Activated naive CD4-positive, alpha-beta T cell treated with anti-CD3 and anti-CD28 coated beads, Interleukin-2, amount 10 ng/mL, durations not matched to agents 7 days and 5 days (primary cell): Measurements from ENCODE around the gene KLHL29.

Experiments
- CTCF ChIA-PET: fragments of 350-600 bp; sonication (Branson Sonifier 250); formaldehyde crosslinking; loops from one replicate; lab custom pipeline; 2021; ENCODE audit warnings: antibody characterized with exemption; lab: Charles Lee
- DNase-seq: peaks from one replicate; pipeline ENCODE4 v3.0.0-alpha.2; 2020
- H3K27ac Mint-ChIP-seq: one replicate; pipeline ENCODE4 v1.8.0; 2021; ENCODE audit warnings: mild to moderate bottlenecking, moderate library complexity, mixed read lengths
- H3K27me3 Mint-ChIP-seq: one replicate; pipeline ENCODE4 v1.8.0; 2021; ENCODE audit warnings: mild to moderate bottlenecking, mixed read lengths
- H3K36me3 Mint-ChIP-seq: one replicate; pipeline ENCODE4 v1.8.0; 2021; ENCODE audit warnings: mixed read lengths
- H3K4me1 Mint-ChIP-seq: one replicate; pipeline ENCODE4 v1.8.0; 2021; ENCODE audit warnings: mixed read lengths
- H3K4me3 Mint-ChIP-seq: one replicate; pipeline ENCODE4 v1.8.0; 2021; ENCODE audit warnings: mild to moderate bottlenecking, moderate library complexity, mixed read lengths
- H3K9me3 Mint-ChIP-seq: one replicate; pipeline ENCODE4 v1.8.0; 2021; ENCODE audit warnings: mixed read lengths

Gene KLHL29

DNA sequence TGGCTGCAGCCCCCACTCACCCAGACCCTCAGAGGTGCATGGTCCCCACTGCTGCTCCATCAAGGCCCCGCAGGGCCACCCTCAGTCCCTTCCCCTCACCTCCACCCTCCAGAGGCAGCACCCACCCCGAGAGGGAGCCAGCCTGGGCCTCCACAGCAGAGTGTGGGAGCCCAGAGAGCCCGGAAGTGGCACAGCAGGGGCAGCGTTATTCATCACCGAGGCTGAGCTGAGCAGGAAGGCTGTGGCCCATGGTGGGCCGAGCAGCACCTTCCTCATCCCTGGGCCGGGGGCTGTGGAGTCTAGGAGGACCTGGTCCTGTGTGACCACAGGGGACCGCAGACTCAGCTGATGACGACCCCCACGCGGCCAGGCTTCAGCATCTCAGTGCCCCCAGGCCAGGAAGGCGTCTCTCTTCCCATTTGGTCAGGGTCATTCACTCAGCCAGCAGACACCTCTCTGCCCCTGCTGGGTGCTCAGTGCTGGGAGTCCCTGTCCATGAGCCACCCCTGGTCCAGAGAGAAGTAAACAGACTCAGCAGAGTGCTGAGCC is 283.9 kb downstream of the KLHL29 start:
- Mint-ChIP-seq H3K27me3 (peaks cover 5% of the 10 kb centered on the region), H3K27ac (no peak overlapping the region), H3K9me3 (no peaks in the 10 kb centered on the region), H3K36me3 (no peaks in the 10 kb centered on the region), H3K4me1 (no peaks in the 10 kb centered on the region), H3K4me3 (no peak overlapping the region)
- CTCF ChIA-PET, result interaction anchor here (1.0 kb wide), 1 partner anchor 10 kb away, joined by 3 read pairs; no protein-coding TSS in a partner anchor
- DNase-seq, result no peak

DNA sequence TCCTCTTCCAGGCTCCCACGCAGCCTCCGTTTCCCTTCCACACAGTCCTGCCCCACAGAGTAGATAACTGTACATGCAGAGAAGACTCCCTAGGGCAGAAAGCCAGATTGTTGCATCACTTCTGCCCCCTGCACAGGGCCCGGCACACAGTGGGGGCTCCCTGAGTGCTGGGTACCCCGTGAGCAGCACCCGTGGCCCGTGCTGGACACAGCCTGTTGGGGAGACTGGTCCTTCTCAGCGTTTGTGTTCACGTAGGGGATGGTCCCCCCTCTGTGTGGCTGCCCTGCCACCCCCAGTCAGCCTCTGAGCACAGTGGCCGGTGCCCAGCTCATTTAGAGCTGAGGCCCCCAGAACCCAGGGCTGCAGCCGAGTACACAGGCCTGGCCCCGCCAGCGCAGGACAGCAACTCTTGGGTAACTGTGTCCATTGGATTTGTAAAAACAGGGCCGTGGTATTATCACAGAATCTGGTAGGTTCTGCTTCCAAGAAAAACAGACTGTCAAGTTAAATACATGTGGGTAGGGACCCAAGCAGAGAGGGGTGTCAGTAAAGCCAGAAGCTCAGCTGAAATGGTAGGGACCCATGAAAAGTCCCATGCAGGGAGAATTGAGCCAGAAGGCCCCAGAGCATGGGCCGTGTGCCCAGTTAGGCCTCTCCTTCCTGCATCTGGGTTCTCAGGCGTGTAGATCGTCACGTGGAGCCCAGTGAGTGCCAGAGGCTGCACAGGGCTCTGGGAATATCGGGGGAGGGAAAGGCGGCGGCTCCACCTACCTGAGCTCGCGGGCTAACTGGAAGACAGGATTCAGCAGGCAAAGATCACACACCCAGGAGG is 284.6 kb downstream of the KLHL29 start:
- Mint-ChIP-seq H3K9me3 (no peaks in the 10 kb centered on the region), H3K4me3 (no peak overlapping the region), H3K4me1 (no peaks in the 10 kb centered on the region), H3K36me3 (no peaks in the 10 kb centered on the region), H3K27ac (no peak overlapping the region), H3K27me3 (peaks cover 1% of the 10 kb centered on the region)
- CTCF ChIA-PET, result no interaction called here
- DNase-seq, result no peak

DNA sequence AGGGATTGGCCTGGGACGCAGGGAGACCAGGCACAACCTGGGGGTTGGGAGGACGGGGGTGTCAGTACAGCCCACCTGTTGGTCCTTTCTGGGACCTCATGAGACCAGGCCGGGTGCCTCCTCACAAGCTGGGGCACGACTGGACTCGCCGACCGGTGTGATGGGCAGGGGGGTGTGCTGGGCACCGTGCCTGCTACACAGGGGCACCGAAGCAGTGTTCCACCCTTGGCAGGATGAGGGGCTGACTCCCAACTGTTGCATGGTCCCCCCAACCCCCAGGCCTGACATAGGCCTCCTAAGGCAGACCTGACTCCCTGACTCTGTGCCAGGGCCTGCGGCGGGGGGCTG is 285.2 kb downstream of the KLHL29 start:
- Mint-ChIP-seq H3K36me3 (no peaks in the 10 kb centered on the region), H3K27ac (no peak overlapping the region), H3K4me3 (no peak overlapping the region), H3K27me3 (no peaks in the 10 kb centered on the region), H3K9me3 (no peaks in the 10 kb centered on the region), H3K4me1 (no peaks in the 10 kb centered on the region)
- CTCF ChIA-PET, result no interaction called here
- no peak for DNase-seq

GRCh38 chr2:23673082-23673481 is 288.1 kb downstream of the KLHL29 start:
- H3K27me3 Mint-ChIP-seq, result no peaks in the 10 kb centered on the region
- CTCF ChIA-PET, result no interaction called here

GRCh38 chr2:23673830-23674679 is 289.1 kb downstream of the KLHL29 start:
- no peaks in the 10 kb centered on the region for H3K4me1 Mint-ChIP-seq
- H3K36me3 Mint-ChIP-seq, result no peaks in the 10 kb centered on the region
- H3K27me3 Mint-ChIP-seq, result no peaks in the 10 kb centered on the region
- no peak overlapping the region for H3K4me3 Mint-ChIP-seq
- H3K9me3 Mint-ChIP-seq, result peaks cover 3% of the 10 kb centered on the region
- CTCF ChIA-PET, result no interaction called here
- no peak overlapping the region for H3K27ac Mint-ChIP-seq
- peak; percentile 48 for DNase-seq

More at GRCh38 chr2:23673082-23673481, 288.1 kb downstream of the KLHL29 start:
- H3K9me3 Mint-ChIP-seq, result no peaks in the 10 kb centered on the region
- H3K4me1 Mint-ChIP-seq, result no peaks in the 10 kb centered on the region
- no peak for DNase-seq
- H3K36me3 Mint-ChIP-seq, result no peaks in the 10 kb centered on the region
- no peak overlapping the region for H3K4me3 Mint-ChIP-seq
- H3K27ac Mint-ChIP-seq, result no peak overlapping the region

- Mint-ChIP-seq H3K9me3 (peaks cover 3% of the 10 kb centered on the region), H3K36me3 (no peaks in the 10 kb centered on the region), H3K4me3 (no peak overlapping the region), H3K27me3 (no peaks in the 10 kb centered on the region), H3K27ac (no peak overlapping the region), H3K4me1 (no peaks in the 10 kb centered on the region)
- no peak for DNase-seq
- CTCF ChIA-PET, result no interaction called here
Measured at GRCh38 chr2:23675506-23675905, 290.5 kb downstream of the KLHL29 start.

GRCh38 chr2:23677836-23678235 is 292.9 kb downstream of the KLHL29 start:
- DNase-seq, result no peak
- CTCF ChIA-PET, result no interaction called here
- no peak overlapping the region for H3K4me3 Mint-ChIP-seq
- no peak overlapping the region for H3K27ac Mint-ChIP-seq
- no peaks in the 10 kb centered on the region for H3K27me3 Mint-ChIP-seq
- H3K36me3 Mint-ChIP-seq, result no peaks in the 10 kb centered on the region
- peaks cover 3% of the 10 kb centered on the region for H3K9me3 Mint-ChIP-seq
- H3K4me1 Mint-ChIP-seq, result peaks cover 2% of the 10 kb centered on the region

DNA sequence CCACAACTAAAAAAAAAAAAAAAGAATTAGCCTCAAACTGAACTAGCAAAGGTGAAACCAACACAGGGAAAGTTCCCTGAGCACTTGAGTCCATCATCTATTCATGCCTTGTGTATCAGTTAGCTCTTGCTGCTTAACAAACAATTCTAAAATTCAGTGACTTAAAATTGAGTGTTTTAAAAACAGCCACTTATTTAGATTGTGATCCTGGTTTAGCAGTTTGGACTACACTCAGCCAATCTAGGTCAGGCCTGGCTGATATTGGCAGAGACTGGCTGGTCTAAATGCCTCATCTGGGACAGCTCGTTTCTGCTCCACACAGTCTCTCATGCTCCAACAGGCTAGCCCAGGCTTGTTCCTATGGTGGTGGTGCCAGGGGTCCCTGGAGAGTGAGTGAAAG is 294.1 kb downstream of the KLHL29 start:
- peaks cover 2% of the 10 kb centered on the region for H3K4me1 Mint-ChIP-seq
- H3K27me3 Mint-ChIP-seq, result peaks cover 4% of the 10 kb centered on the region
- no peak overlapping the region for H3K27ac Mint-ChIP-seq
- DNase-seq, result no peak
- H3K36me3 Mint-ChIP-seq, result no peaks in the 10 kb centered on the region
- CTCF ChIA-PET, result no interaction called here
- H3K9me3 Mint-ChIP-seq, result peaks cover 3% of the 10 kb centered on the region
- H3K4me3 Mint-ChIP-seq, result no peak overlapping the region

DNA sequence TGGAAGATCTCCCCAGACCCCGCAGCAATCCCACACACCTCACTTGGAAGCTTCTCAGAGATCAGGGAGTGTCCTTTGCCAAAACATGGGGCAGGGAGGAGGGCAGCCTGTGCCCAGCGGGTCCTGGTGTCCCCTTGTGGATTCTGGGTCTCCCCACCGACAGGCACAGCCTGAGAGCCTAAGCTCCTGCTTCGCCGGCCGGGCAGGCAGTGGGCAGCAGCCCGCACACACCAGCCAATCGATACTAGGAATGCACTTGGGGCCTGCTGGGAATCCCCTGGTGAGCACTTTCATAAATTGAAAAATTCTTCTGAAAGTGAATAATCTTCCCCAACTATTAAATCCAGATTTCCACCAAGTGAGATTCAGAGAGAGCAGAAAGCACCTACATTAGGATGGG is 296.0 kb downstream of the KLHL29 start:
- peaks cover 8% of the 10 kb centered on the region for H3K27me3 Mint-ChIP-seq
- CTCF ChIA-PET, result no interaction called here
- H3K4me3 Mint-ChIP-seq, result no peak overlapping the region
- no peaks in the 10 kb centered on the region for H3K36me3 Mint-ChIP-seq
- no peak overlapping the region for H3K27ac Mint-ChIP-seq
- DNase-seq, result no peak
- peaks cover 2% of the 10 kb centered on the region for H3K4me1 Mint-ChIP-seq
- H3K9me3 Mint-ChIP-seq, result peaks cover 3% of the 10 kb centered on the region

DNA sequence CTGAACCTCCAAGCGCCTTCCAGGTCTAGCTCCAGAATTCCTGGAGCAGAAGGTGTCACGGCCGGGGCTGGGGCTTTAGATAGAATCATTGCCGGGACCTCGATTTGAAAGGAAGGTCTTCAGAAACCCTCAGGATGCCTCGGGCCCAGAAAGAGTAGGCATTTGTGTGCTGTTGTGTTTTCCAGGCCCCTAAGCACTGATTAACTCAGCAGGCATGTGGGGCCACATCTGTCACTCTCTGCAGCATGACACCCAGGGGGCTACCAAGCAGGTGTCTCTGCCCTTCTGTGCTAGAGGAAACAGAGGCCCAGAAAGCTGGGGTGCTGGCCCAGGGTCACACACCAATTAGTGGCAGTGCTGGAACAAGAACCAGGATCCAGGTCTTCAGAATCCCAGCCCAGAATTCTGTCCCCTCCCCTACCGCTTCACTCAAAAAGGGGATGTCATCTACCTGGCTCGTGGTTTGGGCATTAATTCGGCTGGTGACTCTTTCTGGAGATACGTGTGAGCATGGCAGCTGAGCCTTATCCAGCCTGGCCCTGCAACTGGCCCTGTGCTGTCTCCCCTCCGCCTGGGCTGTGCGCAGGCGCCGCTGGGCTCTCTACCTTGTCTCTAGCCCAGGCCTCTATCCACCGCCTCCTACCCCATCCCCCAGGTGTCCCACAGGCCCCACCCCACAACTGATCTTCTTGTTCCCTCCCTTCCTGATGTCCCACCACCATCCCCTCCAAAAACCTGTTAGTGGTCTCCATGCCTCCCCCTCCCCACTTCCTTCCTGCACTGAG is 296.6 kb downstream of the KLHL29 start:
- no peaks in the 10 kb centered on the region for H3K36me3 Mint-ChIP-seq
- H3K4me1 Mint-ChIP-seq, result peaks cover 2% of the 10 kb centered on the region
- H3K4me3 Mint-ChIP-seq, result no peak overlapping the region
- DNase-seq, result no peak
- H3K27ac Mint-ChIP-seq, result no peak overlapping the region
- CTCF ChIA-PET, result no interaction called here
- H3K27me3 Mint-ChIP-seq, result peaks cover 8% of the 10 kb centered on the region
- H3K9me3 Mint-ChIP-seq, result peaks cover 3% of the 10 kb centered on the region

DNA sequence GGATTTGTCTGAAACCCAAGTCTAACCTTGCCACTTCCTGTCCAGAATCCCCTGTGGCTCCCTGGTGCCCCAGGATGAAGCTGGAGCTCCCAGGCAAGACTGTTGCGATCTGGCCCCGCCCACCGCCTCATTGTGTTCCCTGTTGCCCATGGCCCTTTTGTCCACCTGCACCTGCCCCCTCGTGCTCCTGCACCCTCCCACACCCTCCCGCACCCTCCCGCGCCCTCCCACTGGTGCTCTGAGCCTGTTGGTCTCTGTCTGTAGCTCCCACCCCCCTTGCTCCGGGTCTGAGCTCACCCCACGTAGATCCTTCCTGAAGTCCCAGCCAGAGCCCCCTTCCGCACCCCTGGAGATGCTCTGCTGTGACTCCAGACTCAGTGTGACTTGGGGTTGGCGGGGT is 297.5 kb downstream of the KLHL29 start:
- H3K9me3 Mint-ChIP-seq, result peaks cover 3% of the 10 kb centered on the region

GRCh38 chr2:23683001-23683400 is 298.0 kb downstream of the KLHL29 start:
- CTCF ChIA-PET, result no interaction called here
- Mint-ChIP-seq H3K27me3 (peaks cover 8% of the 10 kb centered on the region), H3K36me3 (no peaks in the 10 kb centered on the region), H3K4me1 (peaks cover 2% of the 10 kb centered on the region), H3K4me3 (no peak overlapping the region), H3K9me3 (peaks cover 3% of the 10 kb centered on the region), H3K27ac (no peak overlapping the region)
- no peak for DNase-seq

More for the DNA sequence above, 297.5 kb downstream of the KLHL29 start:
- H3K4me3 Mint-ChIP-seq, result no peak overlapping the region
- no peak for DNase-seq
- H3K36me3 Mint-ChIP-seq, result no peaks in the 10 kb centered on the region
- CTCF ChIA-PET, result no interaction called here
- H3K27ac Mint-ChIP-seq, result no peak overlapping the region
- peaks cover 8% of the 10 kb centered on the region for H3K27me3 Mint-ChIP-seq
- peaks cover 2% of the 10 kb centered on the region for H3K4me1 Mint-ChIP-seq

GRCh38 chr2:23684395-23685176 is 299.6 kb downstream of the KLHL29 start:
- H3K4me3 Mint-ChIP-seq, result no peak overlapping the region
- CTCF ChIA-PET, result no interaction called here
- DNase-seq, result no peak
- no peaks in the 10 kb centered on the region for H3K36me3 Mint-ChIP-seq
- H3K27ac Mint-ChIP-seq, result no peak overlapping the region
- H3K27me3 Mint-ChIP-seq, result peaks cover 8% of the 10 kb centered on the region
- H3K4me1 Mint-ChIP-seq, result peaks cover 2% of the 10 kb centered on the region
- H3K9me3 Mint-ChIP-seq, result no peaks in the 10 kb centered on the region
